ENCODE results near the gene CATSPER3. TPM values are rescaled to one million over a fixed set of nuclear protein-coding genes. Genes with fewer than 3 reads are reported as not detected.

CATSPER3 gene
- total RNA-seq, 1 experiment from 2014 or later = 0.50 TPM

- H2BK120ac ChIP-seq (ENCODE audit: low read depth, low read length, poor library complexity, severe bottlenecking) = no peak overlapping the region
- no peak overlapping the region for H3K27ac Mint-ChIP-seq
- no CpG with 5 or more reads among the region's 2 CpGs for WGBS (ENCODE audit: extremely low coverage, insufficient read length, low lambda C conversion rate)
- H2AFZ ChIP-seq (ENCODE audit: low read length) = no peak overlapping the region
- H2BK12ac ChIP-seq (ENCODE audit: insufficient read length, low read depth, low read length) = no peak overlapping the region
- no peak overlapping the region for H3K18ac ChIP-seq (ENCODE audit: insufficient read length, low read depth, low read length)
- H3T11ph ChIP-seq (ENCODE audit: low read length) = no peak overlapping the region
- peaks cover 7% of the 10 kb centered on the region for H3K23me2 ChIP-seq (ENCODE audit: insufficient read length, low read depth, low read length, poor library complexity, severe bottlenecking)
- H3K27ac ChIP-seq (ENCODE audit: insufficient read length, low read depth, low read length) = no peak overlapping the region
- H3K23ac ChIP-seq (ENCODE audit: insufficient read length, low read depth, low read length) = no peak overlapping the region
- peaks cover 7 to 10% of the 10 kb centered on the region in 2 experiments; a peak in 3 of 4 replicates for H3K4me1 Mint-ChIP-seq
- H3K14ac ChIP-seq (ENCODE audit: insufficient read depth, low read length) = no peak overlapping the region
- no peak overlapping the region for H3K4me3 Mint-ChIP-seq
- no peaks in the 10 kb centered on the region; a peak in 1 of 5 replicates for H3K9me3 Mint-ChIP-seq
- H3K56ac ChIP-seq (ENCODE audit: insufficient read length, low read depth, low read length) = no peak overlapping the region
- H3K27me3 ChIP-seq (ENCODE audit: insufficient read depth, low read length) = peaks cover 39% of the 10 kb centered on the region; the same call in 1 of the 2 replicates
- no peak overlapping the region for H2BK15ac ChIP-seq (ENCODE audit: low read depth, low read length)
- no peak overlapping the region for H4K5ac ChIP-seq (ENCODE audit: insufficient read length, low read depth, low read length)
- no peaks in the 10 kb centered on the region for H4K20me1 ChIP-seq (ENCODE audit: control insufficient read depth, insufficient read depth, insufficient read length)
- H2AK5ac ChIP-seq (ENCODE audit: insufficient read length, low read length) = no peak overlapping the region
- H3K4me1 ChIP-seq (ENCODE audit: insufficient read depth, low read length) = no peaks in the 10 kb centered on the region
- no peaks in the 10 kb centered on the region for H3K79me2 ChIP-seq (ENCODE audit: insufficient read depth, low read length)
- H3K9me3 ChIP-seq (ENCODE audit: control insufficient read depth, low read depth, low read length) = no peaks in the 10 kb centered on the region
- H4K8ac ChIP-seq (replicated peaks; ENCODE audit: insufficient read length, low read depth, low read length) = no peak overlapping the region
- H3K9ac ChIP-seq (ENCODE audit: extremely low read depth, insufficient read length, low read length) = no peak overlapping the region
- no peaks in the 10 kb centered on the region for H3K36me3 Mint-ChIP-seq (ENCODE audit: insufficient read depth in 1 of 3, low read depth in 3 of 3)
- no peak overlapping the region for H2BK5ac ChIP-seq (ENCODE audit: insufficient read length, low read length)
- H3K4me2 ChIP-seq (ENCODE audit: insufficient read depth, insufficient read length, low read length) = no peak overlapping the region
- no peak for TF ChIP-seq CTCF (conservative IDR thresholded peaks at IDR 0.05)
- no peak overlapping the region for H2BK20ac ChIP-seq (ENCODE audit: low read depth, low read length, poor library complexity, severe bottlenecking)
- no peaks in the 10 kb centered on the region for H3K79me1 ChIP-seq (ENCODE audit: insufficient read depth, low read depth, low read length, poor library complexity, severe bottlenecking)
- no peak for DNase-seq
- no peak overlapping the region for H3K4ac ChIP-seq (ENCODE audit: low read depth, low read length)
- H3K27me3 Mint-ChIP-seq (ENCODE audit: low read depth) = peaks cover 99% of the 10 kb centered on the region
- H4K91ac ChIP-seq (ENCODE audit: insufficient read length, low read depth, low read length) = no peak overlapping the region
These were observed 80.6 kb downstream of the CATSPER3 start for GRCh38 chr5:135048286-135048685.

Data from H9 (cell line).